Neuronal stem cell (in vitro differentiated cells): ENCODE measurements around the gene FRMD8.
A peak's percentile ranks its signal among the peaks of the same experiment; 100 is the strongest.

ENCODE experiments used
- DNase-seq: peaks from one replicate; pipeline ENCODE4 v3.0.0-alpha.2; 2013; ENCODE audit warnings: low spot score
- H2AFZ ChIP-seq: one replicate; pipeline ENCODE4 v1.6.1; 2013; ENCODE audit warnings: mild to moderate bottlenecking, low read length, inconsistent platforms
- H2AK5ac ChIP-seq: 2 replicates; pipeline ENCODE4 v1.6.1; 2013; ENCODE audit warnings: low read depth, mild to moderate bottlenecking, inconsistent platforms, low read length, moderate library complexity, mixed read lengths
- H2BK120ac ChIP-seq: 2 replicates; pipeline ENCODE4 v1.6.1; 2013; ENCODE audit warnings: low read depth, mild to moderate bottlenecking, inconsistent platforms, low read length, moderate library complexity, mixed read lengths
- H2BK12ac ChIP-seq: one replicate; pipeline ENCODE4 v1.6.1; 2013; ENCODE audit warnings: low read length, inconsistent platforms
- H2BK15ac ChIP-seq: 2 replicates; pipeline ENCODE4 v1.6.1; 2013; ENCODE audit warnings: mild to moderate bottlenecking, low read length, inconsistent platforms, mixed read lengths
- H2BK5ac ChIP-seq: one replicate; pipeline ENCODE4 v1.6.1; 2013; ENCODE audit warnings: inconsistent platforms, mild to moderate bottlenecking, low read length, moderate library complexity
- H3K14ac ChIP-seq: one replicate; pipeline ENCODE4 v1.6.1; 2013; ENCODE audit warnings: low read length, inconsistent platforms
- H3K18ac ChIP-seq: 2 replicates; pipeline ENCODE4 v1.6.1; 2013; ENCODE audit warnings: low read length, inconsistent platforms
- H3K23ac ChIP-seq: 2 replicates; pipeline ENCODE4 v1.6.1; 2013; ENCODE audit warnings: low read depth, mild to moderate bottlenecking, mixed read lengths, low read length, inconsistent platforms; ENCODE audit not compliant: poor library complexity
- H3K27ac ChIP-seq: replicated peaks from 3 replicates; pipeline ENCODE4 v1.5.1; 2013; ENCODE audit warnings: low read length, inconsistent platforms
- H3K27me3 ChIP-seq, 3 experiments: 2 replicates each; pipeline ENCODE4 v1.6.1; 2013; ENCODE audit warnings: low read length in 3 of 3, mild to moderate bottlenecking in 2 of 3, inconsistent platforms in 1 of 3, low read depth in 1 of 3, mixed read lengths in 1 of 3, moderate library complexity in 1 of 3; ENCODE audit not compliant: control insufficient read depth in 3 of 3, insufficient read depth in 3 of 3
- H3K36me3 ChIP-seq, 2 donors: replicated peaks in 1 of 2; 2 replicates each; pipeline ENCODE4 v1.6.1; 2013; ENCODE audit warnings: low read length in 2 of 2; ENCODE audit not compliant: control insufficient read depth in 2 of 2, insufficient read depth in 2 of 2
- H3K4ac ChIP-seq: 2 replicates; pipeline ENCODE4 v1.6.1; 2013; ENCODE audit warnings: inconsistent platforms, mild to moderate bottlenecking, low read length, moderate library complexity
- H3K4me1 ChIP-seq, 2 donors: 1 replicate in 1 of 2; 2 replicates in 1 of 2; pipeline ENCODE4 v1.6.1; 2013; ENCODE audit warnings: low read length in 2 of 2, low read depth in 1 of 2; ENCODE audit not compliant: control insufficient read depth in 2 of 2, insufficient read depth in 1 of 2
- H3K4me2 ChIP-seq: one replicate; pipeline ENCODE4 v1.6.1; 2013; ENCODE audit warnings: mild to moderate bottlenecking, low read length, inconsistent platforms; ENCODE audit not compliant: insufficient read depth, poor library complexity, severe bottlenecking
- H3K4me3 ChIP-seq, 2 donors: 2 replicates each; pipeline ENCODE4 v1.5.1; 2013; ENCODE audit warnings: low read length in 2 of 2, mild to moderate bottlenecking in 2 of 2, inconsistent platforms in 1 of 2, moderate library complexity in 1 of 2
- H3K79me1 ChIP-seq: one replicate; pipeline ENCODE4 v1.6.1; 2013; ENCODE audit warnings: low read depth, mild to moderate bottlenecking, inconsistent platforms, low read length, moderate library complexity
- H3K9ac ChIP-seq: one replicate; pipeline ENCODE4 v1.6.1; 2013; ENCODE audit warnings: mild to moderate bottlenecking, low read depth, low read length, inconsistent platforms; ENCODE audit not compliant: poor library complexity
- H3K9me3 ChIP-seq, 2 donors: replicated peaks in 1 of 2; 2 replicates each; pipeline versions ENCODE3 to v1.6.1; 2013; ENCODE audit warnings: low read length in 2 of 2, mild to moderate bottlenecking in 2 of 2, inconsistent platforms in 1 of 2, low read depth in 1 of 2, mixed read lengths in 1 of 2, moderate library complexity in 1 of 2; ENCODE audit not compliant: control insufficient read depth in 2 of 2, insufficient read depth in 1 of 2
- H4K8ac ChIP-seq: one replicate; pipeline ENCODE4 v1.6.1; 2013; ENCODE audit warnings: low read depth, mild to moderate bottlenecking, inconsistent platforms, low read length, moderate library complexity
- H4K91ac ChIP-seq: one replicate; pipeline ENCODE4 v1.6.1; 2013; ENCODE audit warnings: low read length, low read depth, mild to moderate bottlenecking, inconsistent platforms; ENCODE audit not compliant: poor library complexity
- WGBS, 2 donors: extraction: QIAGEN DNeasy Blood & Tissue Kit; methylation state at CpG; one replicate each; pipeline ENCODE4 v1.1.7; 2013; ENCODE audit warnings: missing lambda C conversion rate in 2 of 2, mixed read lengths in 1 of 2; ENCODE audit not compliant: insufficient read length in 2 of 2, insufficient replicate concordance in 1 of 2; ENCODE audit errors: extremely low coverage in 2 of 2; 5-methylcytosine and 5-hydroxymethylcytosine counted together

Gene FRMD8

DNA sequence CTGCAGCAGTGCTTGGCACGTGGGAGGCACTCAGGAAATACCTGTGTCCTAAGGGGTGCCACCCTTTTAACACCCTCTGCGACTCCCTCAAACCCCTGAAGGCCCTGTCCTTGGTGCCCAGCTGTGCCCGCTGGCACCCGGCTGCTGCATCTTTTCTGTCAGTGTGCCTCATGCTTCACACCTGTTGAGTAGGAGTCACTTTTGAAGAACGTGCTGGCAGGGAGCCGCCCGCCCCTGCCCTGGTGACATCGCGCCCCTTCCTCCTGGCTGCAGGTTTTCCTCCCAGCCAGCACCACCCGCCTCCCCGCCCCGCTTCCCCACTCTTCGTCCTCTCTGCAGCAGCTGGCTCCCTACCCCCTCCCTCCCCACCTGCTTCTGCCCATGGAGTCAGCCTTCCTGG lies 17.8 kb downstream of the FRMD8 start:
- H3K27ac ChIP-seq, result no peak overlapping the region
- DNase-seq, result no peak
- no peak overlapping the region for H2AK5ac ChIP-seq
- H2AFZ ChIP-seq, result no peak overlapping the region
- peaks cover 12 to 57% of the 10 kb centered on the region in 2 donors for H3K36me3 ChIP-seq
- peak overlapping the region; percentile 43 for H3K23ac ChIP-seq
- no peaks in the 10 kb centered on the region for H3K9me3 ChIP-seq
- H3K79me1 ChIP-seq, result peaks cover 5% of the 10 kb centered on the region
- no CpG with 5 or more reads among the region's 13 CpGs for WGBS, 2 donors
- H3K18ac ChIP-seq, result no peak overlapping the region
- no peak overlapping the region for H2BK15ac ChIP-seq
- no peak overlapping the region for H3K4me3 ChIP-seq
- no peak overlapping the region for H2BK5ac ChIP-seq
- H4K91ac ChIP-seq, result no peak overlapping the region
- H3K27me3 ChIP-seq, result no peaks in the 10 kb centered on the region
- no peak overlapping the region for H4K8ac ChIP-seq
- H3K14ac ChIP-seq, result no peak overlapping the region
- no peak overlapping the region for H3K9ac ChIP-seq
- H2BK12ac ChIP-seq, result no peak overlapping the region
- peaks cover 0 to 2% of the 10 kb centered on the region in 2 donors for H3K4me1 ChIP-seq
- no peak overlapping the region for H3K4me2 ChIP-seq
- no peak overlapping the region for H2BK120ac ChIP-seq
- no peak overlapping the region for H3K4ac ChIP-seq

DNA sequence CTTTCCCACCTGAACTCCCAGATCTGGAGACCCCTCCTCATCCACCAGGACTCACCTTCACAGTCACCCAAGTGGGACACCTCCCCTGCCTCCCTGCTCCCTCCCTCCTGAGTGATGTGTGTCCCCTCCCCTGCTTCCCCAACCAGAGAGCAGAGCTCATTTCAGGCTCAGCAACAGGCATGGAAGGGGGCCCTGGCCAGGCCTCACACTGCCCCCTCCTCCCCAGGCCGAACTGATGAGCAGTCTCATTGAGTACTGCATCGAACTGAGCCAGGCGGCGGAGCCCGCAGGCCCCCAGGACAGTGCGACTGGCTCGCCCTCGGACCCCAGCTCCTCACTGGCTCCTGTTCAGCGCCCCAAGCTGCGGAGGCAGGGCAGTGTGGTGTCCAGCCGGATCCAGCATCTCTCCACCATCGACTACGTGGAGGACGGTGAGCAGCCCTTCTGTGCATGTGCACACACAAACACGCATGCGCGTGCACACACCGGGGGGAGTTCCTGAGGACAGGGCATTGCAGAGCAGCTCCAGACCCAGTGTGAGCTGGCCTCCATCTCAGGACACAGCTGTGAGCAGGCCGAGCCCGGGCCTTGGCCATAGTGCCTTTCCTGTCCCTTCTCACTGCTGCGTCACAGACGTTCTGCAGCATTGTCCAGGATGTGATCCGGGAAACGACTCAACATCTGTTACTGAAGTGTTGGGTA lies 18.4 kb downstream of the FRMD8 start:
- Histone ChIP-seq H3K14ac (no peak overlapping the region), H3K27me3 (no peaks in the 10 kb centered on the region), H2BK15ac (no peak overlapping the region), H4K8ac (no peak overlapping the region), H3K9ac (no peak overlapping the region), H3K9me3 (no peaks in the 10 kb centered on the region), H4K91ac (no peak overlapping the region), H3K79me1 (peaks cover 5% of the 10 kb centered on the region), H2BK12ac (no peak overlapping the region), H3K4me2 (no peak overlapping the region), H3K27ac (no peak overlapping the region), H3K36me3 (peaks cover 10 to 57% of the 10 kb centered on the region in 2 donors), H3K4me1 (peaks cover 0 to 2% of the 10 kb centered on the region in 2 donors), H2AFZ (no peak overlapping the region), H2BK5ac (no peak overlapping the region), H3K4ac (no peak overlapping the region), H3K23ac (no peak overlapping the region), H2AK5ac (no peak overlapping the region), H3K4me3 (no peak overlapping the region), H2BK120ac (no peak overlapping the region), H3K18ac (no peak overlapping the region)
- DNase-seq, result no peak
- whole genome bisulfite sequencing, 2 donors, result no CpG with 5 or more reads among the region's 24 CpGs

DNA sequence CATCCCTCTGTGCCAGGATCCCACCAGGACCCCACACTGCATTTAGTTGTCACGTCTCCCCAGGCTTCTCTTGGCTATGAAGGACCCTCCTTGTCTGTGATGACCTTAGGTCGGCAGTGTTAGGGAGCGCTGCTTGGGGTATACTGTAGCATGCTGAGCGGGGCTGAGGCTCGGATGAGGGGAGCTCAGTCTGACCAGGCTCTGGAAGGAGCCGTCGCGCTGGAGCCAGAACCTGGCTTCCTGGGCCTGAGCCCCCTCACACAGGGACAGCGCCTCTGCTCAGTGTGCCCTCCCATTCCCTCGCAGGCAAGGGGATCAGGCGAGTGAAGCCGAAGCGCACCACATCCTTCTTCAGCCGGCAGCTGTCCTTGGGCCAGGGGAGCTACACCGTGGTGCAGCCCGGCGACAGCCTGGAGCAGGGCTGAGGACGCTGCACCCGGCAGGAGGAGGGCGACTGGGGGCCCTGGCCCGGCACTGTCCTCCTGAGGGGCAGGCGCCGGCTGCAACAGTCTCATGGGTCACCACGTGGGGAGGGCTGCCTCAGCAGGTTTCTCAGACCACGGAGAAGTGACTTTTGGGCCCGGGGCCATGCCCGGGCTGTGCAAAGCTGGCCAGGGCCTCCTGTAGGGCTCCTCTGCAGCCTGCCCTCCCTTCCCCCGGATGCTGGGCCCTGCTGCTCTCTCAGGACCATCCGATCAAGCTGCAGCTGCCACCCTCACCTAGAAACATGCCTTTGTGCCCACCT lies 24.7 kb downstream of the FRMD8 start:
- Histone ChIP-seq H3K36me3 (peaks cover 4 to 41% of the 10 kb centered on the region in 2 donors), H3K23ac (peak overlapping the region; percentile 80), H3K79me1 (peaks cover 2% of the 10 kb centered on the region), H3K9me3 (no peaks in the 10 kb centered on the region), H3K4me3 (no peak overlapping the region), H3K14ac (no peak overlapping the region), H3K27ac (no peak overlapping the region), H3K9ac (peak overlapping the region; percentile 44), H3K4me1 (peaks cover 6 to 7% of the 10 kb centered on the region in 2 donors), H3K27me3 (no peaks in the 10 kb centered on the region), H4K8ac (no peak overlapping the region), H2AK5ac (peak overlapping the region; percentile 56), H3K4ac (no peak overlapping the region), H2BK12ac (no peak overlapping the region), H4K91ac (no peak overlapping the region), H2BK120ac (no peak overlapping the region), H2BK5ac (peak overlapping the region; percentile 24), H3K18ac (no peak overlapping the region), H2BK15ac (no peak overlapping the region), H3K4me2 (no peak overlapping the region), H2AFZ (no peak overlapping the region)
- DNase-seq, result no peak
- WGBS, 2 donors, result no CpG with 5 or more reads among the region's 29 CpGs

DNA sequence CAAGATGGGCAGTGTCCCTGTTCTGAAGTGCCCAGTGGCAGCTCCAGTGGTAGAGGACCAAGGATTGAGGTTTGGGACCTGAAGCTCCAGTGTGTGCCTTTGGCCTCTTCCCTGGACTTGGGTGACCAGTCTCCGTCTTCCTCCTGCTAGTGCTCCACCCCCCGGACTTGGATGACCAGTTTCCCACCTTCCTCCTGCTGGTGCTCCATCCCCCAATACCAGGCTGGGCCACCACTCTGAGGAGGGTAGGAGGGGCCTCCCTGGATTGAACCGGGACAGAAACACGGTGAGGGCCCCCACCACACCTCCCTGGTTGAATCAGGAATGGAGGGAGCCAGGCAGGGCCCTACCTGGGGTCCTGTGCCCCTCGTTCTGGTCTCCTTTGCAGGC lies 25.2 kb downstream of the FRMD8 start:
- Histone ChIP-seq H3K4me1 (peaks cover 6 to 13% of the 10 kb centered on the region in 2 donors), H2BK120ac (no peak overlapping the region), H3K4ac (no peak overlapping the region), H3K9ac (no peak overlapping the region), H2AK5ac (no peak overlapping the region), H3K4me3 (no peak overlapping the region), H3K27me3 (no peaks in the 10 kb centered on the region), H3K14ac (no peak overlapping the region), H3K27ac (no peak overlapping the region), H2AFZ (no peak overlapping the region), H3K79me1 (peaks cover 2% of the 10 kb centered on the region), H3K23ac (no peak overlapping the region), H4K8ac (no peak overlapping the region), H2BK15ac (no peak overlapping the region), H4K91ac (no peak overlapping the region), H3K18ac (no peak overlapping the region), H3K36me3 (peaks cover 4 to 37% of the 10 kb centered on the region in 2 donors), H3K9me3 (no peaks in the 10 kb centered on the region), H2BK5ac (peak overlapping the region; percentile 24), H3K4me2 (no peak overlapping the region), H2BK12ac (no peak overlapping the region)
- DNase-seq, result no peak
- no CpG with 5 or more reads among the region's 5 CpGs for WGBS, 2 donors
